Spleen (tissue), 11 donors: ENCODE results near the gene DEPDC1B. TPM values are rescaled to one million over a fixed set of nuclear protein-coding genes. Genes with fewer than 3 reads are reported as not detected.

Source experiments
- DNase-seq: peaks from one replicate; pipeline ENCODE4 v3.0.0-alpha.2; 2020
- H3K27ac ChIP-seq, 8 donors: fragments of 200-600 bp; sonication (generic) in 7 of 8; 1 replicate in 4 of 8; 2 replicates in 4 of 8; pipeline versions ENCODE4 v1.5.0 to v1.8.0; 2016 to 2021; ENCODE audit warnings: inconsistent platforms in 4 of 8, mild to moderate bottlenecking in 4 of 8, moderate library complexity in 1 of 8
- H3K27me3 ChIP-seq, 7 donors: fragments of 200-600 bp; sonication (generic) in 6 of 7; replicated peaks in 1 of 7; 1 replicate in 4 of 7; 2 replicates in 3 of 7; pipeline versions ENCODE4 v1.5.0 to v1.8.0; 2016 to 2021; ENCODE audit warnings: inconsistent platforms in 3 of 7, mild to moderate bottlenecking in 1 of 7
- H3K36me3 ChIP-seq, 6 donors: fragments of 200-600 bp; sonication (generic) in 5 of 6; 1 replicate in 4 of 6; 2 replicates in 2 of 6; pipeline versions ENCODE4 v1.5.0 to v1.8.0; 2016 to 2021; ENCODE audit warnings: inconsistent platforms in 2 of 6
- H3K4me1 ChIP-seq, 6 donors: fragments of 200-600 bp; sonication (generic) in 5 of 6; 1 replicate in 3 of 6; 2 replicates in 3 of 6; pipeline versions ENCODE4 v1.5.0 to v1.8.0; 2016 to 2021; ENCODE audit warnings: inconsistent platforms in 3 of 6
- H3K4me3 ChIP-seq, 8 donors: fragments of 200-600 bp; sonication (generic) in 7 of 8; 1 replicate in 4 of 8; 2 replicates in 4 of 8; pipeline versions ENCODE4 v1.5.0 to v1.8.0; 2016 to 2021; ENCODE audit warnings: inconsistent platforms in 4 of 8, mild to moderate bottlenecking in 4 of 8, moderate library complexity in 2 of 8
- H3K9me3 ChIP-seq, 8 donors: fragments of 200-600 bp; sonication (generic) in 7 of 8; 1 replicate in 4 of 8; 2 replicates in 4 of 8; pipeline versions ENCODE4 v1.5.0 to v1.8.0; 2016 to 2021; ENCODE audit warnings: inconsistent platforms in 4 of 8
- POLR2A ChIP-seq, 3 donors: fragments of 450-650 bp; IDR thresholded peaks; one replicate each; pipeline ENCODE4 v1.5.1; 2017; ENCODE audit warnings: antibody characterized with exemption in 3 of 3, mild to moderate bottlenecking in 1 of 3
- POLR2AphosphoS5 ChIP-seq, 3 donors: sonication (generic); formaldehyde crosslinking; IDR thresholded peaks; one replicate each; pipeline ENCODE4 v1.5.1; 2017; ENCODE audit warnings: antibody characterized with exemption in 3 of 3
- WGBS, 5 donors: extraction: QIAGEN DNeasy Blood & Tissue Kit in 3 of 5; methylation state at CpG; one replicate each; pipeline versions ENCODE4 v1.1.5 to v1.1.7; 2013 to 2018; 5-methylcytosine and 5-hydroxymethylcytosine counted together
- intact Hi-C: fragments of 100-400 bp; cut with DNase I; formaldehyde crosslinking; loops from one replicate; pipeline ENCODE4 v1.15.0; 2023; ENCODE audit warnings: low total_unique reads
- polyA plus RNA-seq, 3 donors: library from polyadenylated mRNA; stranded (reverse); fragments of 200-250 nt; gene quantifications; one replicate each; pipeline ENCODE4 v1.2.1, GENCODE V29; 2013
- total RNA-seq, 7 donors: library from RNA; depleted of rRNA in 3 of 7; stranded (reverse); fragments of >200 nt in 3 of 7; fragmentation: NEBNext Ultra II Directional in 4 of 7; extraction: Animal tissue kit (Norgen Biotek cat#: 25700) in 4 of 7; gene quantifications; one replicate each; pipeline versions ENCODE4 v1.1.0 to v1.2.1, GENCODE V29; 2016 to 2021
- TF ChIP-seq, protein P1 (sequence below), 11 experiments: fragments of 200-600 bp in 7 of 11; fragments of 450-650 bp in 4 of 11; sonication (generic) in 4 of 11; IDR thresholded peaks in 8 of 11; conservative IDR thresholded peaks in 3 of 11; 1 replicate in 7 of 11; 2 replicates in 4 of 11; pipeline versions ENCODE4 v1.4.0 to v1.8.0; 2016 to 2021; ENCODE audit warnings: antibody characterized with exemption in 11 of 11, inconsistent platforms in 4 of 11, mild to moderate bottlenecking in 1 of 11
- donor health status: healthy with polysubstance abuse.
- donor health status: DM: no; HTN: no; CAD: no; lungs with moderate emphysema.
- donor health status: DM: no; HTN: no; CAD: no.
- donor health status: Bipolar disorder and iron deficiency.
- donor health status: healthy.
- donor health status: DM: no; HTN: no; CAD: no.
- donor health status: DM: yes; HTN: yes; CAD: no.

Gene DEPDC1B
- total and polyA plus RNA-seq, 10 donors, result 0.63 to 5.6 (median 2.4) TPM

DNA sequence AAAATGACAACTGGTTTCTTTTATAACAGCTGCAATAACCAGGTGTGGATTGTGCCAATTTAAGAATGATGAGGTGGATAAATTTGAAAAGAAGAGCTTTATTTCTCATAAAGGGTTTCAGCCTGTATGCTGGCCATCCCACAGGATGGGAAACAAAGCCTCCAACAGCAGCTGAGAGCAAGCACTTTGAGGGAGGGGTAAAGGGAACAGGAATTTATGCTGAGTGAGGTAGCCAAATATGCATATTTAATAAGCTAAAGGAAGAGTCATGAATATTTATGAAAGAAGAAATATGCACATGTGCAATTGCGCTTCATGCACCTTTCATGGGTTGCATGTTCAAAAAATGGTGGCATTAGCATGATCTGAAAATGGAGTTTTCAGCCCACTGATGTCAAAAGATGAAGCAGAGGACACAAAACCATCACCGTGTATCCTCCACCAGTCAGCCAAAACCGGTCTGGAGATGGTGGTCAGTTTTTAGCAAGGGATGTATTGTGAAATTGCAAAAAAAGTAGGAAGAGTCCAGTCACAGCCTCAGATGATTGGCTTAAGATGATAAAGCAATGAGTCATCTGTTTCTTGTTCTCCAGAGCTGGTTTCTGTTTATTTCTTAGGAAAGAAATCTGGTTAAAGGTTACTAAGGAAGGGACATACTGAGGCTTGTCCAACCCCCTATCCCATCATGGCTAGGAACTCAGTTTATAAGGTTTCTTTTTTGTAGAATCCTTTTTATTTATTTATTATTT, 47.9 kb downstream of the DEPDC1B start:
- H3K9me3 ChIP-seq, result peaks cover 0 to 22% (median 10%) of the 10 kb centered on the region in 8 donors
- no peaks in the 10 kb centered on the region for H3K4me1 ChIP-seq
- H3K27ac ChIP-seq, result no peak overlapping the region
- no peak for DNase-seq
- H3K36me3 ChIP-seq, result no peaks in the 10 kb centered on the region
- no peak for TF ChIP-seq POLR2A (IDR thresholded peaks at IDR 0.05)
- TF ChIP-seq, protein P1, sequence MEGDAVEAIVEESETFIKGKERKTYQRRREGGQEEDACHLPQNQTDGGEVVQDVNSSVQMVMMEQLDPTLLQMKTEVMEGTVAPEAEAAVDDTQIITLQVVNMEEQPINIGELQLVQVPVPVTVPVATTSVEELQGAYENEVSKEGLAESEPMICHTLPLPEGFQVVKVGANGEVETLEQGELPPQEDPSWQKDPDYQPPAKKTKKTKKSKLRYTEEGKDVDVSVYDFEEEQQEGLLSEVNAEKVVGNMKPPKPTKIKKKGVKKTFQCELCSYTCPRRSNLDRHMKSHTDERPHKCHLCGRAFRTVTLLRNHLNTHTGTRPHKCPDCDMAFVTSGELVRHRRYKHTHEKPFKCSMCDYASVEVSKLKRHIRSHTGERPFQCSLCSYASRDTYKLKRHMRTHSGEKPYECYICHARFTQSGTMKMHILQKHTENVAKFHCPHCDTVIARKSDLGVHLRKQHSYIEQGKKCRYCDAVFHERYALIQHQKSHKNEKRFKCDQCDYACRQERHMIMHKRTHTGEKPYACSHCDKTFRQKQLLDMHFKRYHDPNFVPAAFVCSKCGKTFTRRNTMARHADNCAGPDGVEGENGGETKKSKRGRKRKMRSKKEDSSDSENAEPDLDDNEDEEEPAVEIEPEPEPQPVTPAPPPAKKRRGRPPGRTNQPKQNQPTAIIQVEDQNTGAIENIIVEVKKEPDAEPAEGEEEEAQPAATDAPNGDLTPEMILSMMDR (IDR thresholded peaks at IDR 0.05 in 8 of 11, conservative IDR thresholded peaks at IDR 0.05 in 3 of 11), result no peak
- TF ChIP-seq POLR2AphosphoS5 (IDR thresholded peaks at IDR 0.05), result no peak
- intact Hi-C loops, result no loop called here
- H3K4me3 ChIP-seq, result no peak overlapping the region
- no peaks in the 10 kb centered on the region for H3K27me3 ChIP-seq
- 78 to 88% (median 82%) methylated on average over 3 of the region's 3 CpGs for WGBS, 5 donors

- Histone ChIP-seq H3K36me3 (no peaks in the 10 kb centered on the region), H3K4me1 (no peaks in the 10 kb centered on the region), H3K27ac (no peak overlapping the region), H3K4me3 (no peak overlapping the region), H3K27me3 (no peaks in the 10 kb centered on the region), H3K9me3 (no peaks in the 10 kb centered on the region)
- intact Hi-C loops, result no loop called here
- TF ChIP-seq POLR2AphosphoS5 (IDR thresholded peaks at IDR 0.05) (no peak), POLR2A (IDR thresholded peaks at IDR 0.05) (no peak)
- TF ChIP-seq, protein P1 (IDR thresholded peaks at IDR 0.05 in 8 of 11, conservative IDR thresholded peaks at IDR 0.05 in 3 of 11), result peak in 8 of 11 experiments; percentile 16 to 48 (median 42)
- WGBS, 5 donors, result 4 to 15% (median 10%) methylated on average over 1 of the region's 1 CpG
- no peak for DNase-seq
These were observed 50.6 kb downstream of the DEPDC1B start for GRCh38 chr5:60649288-60649917.

GRCh38 chr5:60648175-60648574, 51.8 kb downstream of the DEPDC1B start:
- intact Hi-C loops, result no loop called here
- Histone ChIP-seq H3K27me3 (no peaks in the 10 kb centered on the region), H3K4me3 (no peak overlapping the region), H3K9me3 (no peaks in the 10 kb centered on the region), H3K27ac (no peak overlapping the region), H3K36me3 (no peaks in the 10 kb centered on the region), H3K4me1 (no peaks in the 10 kb centered on the region)
- DNase-seq, result no peak
- TF ChIP-seq, protein P1 (IDR thresholded peaks at IDR 0.05 in 8 of 11, conservative IDR thresholded peaks at IDR 0.05 in 3 of 11), result no peak
- TF ChIP-seq POLR2A (IDR thresholded peaks at IDR 0.05) (no peak), POLR2AphosphoS5 (IDR thresholded peaks at IDR 0.05) (no peak)
- WGBS, 5 donors, result 72 to 80% (median 78%) methylated on average over 2 of the region's 2 CpGs

DNA sequence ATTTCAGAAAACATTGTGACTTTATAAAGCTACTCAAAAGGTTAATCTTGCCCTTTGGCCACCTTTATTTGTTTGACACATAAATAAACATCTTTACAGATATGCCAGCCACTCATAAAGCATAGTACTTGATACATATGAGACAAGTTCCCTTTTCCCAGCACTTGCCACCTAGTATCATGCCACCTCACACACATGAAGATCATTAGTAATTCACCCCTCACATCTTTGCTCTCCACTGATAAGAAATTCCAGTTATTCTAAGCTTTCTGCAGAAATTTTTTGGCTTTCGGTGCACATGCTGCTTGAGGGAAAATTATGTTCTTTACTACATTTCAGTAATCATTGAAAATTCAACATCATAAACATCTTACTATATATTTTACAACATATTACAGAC, 59.1 kb downstream of the DEPDC1B start:
- Histone ChIP-seq H3K36me3 (no peaks in the 10 kb centered on the region), H3K9me3 (no peaks in the 10 kb centered on the region), H3K4me3 (no peak overlapping the region), H3K27ac (no peak overlapping the region), H3K27me3 (no peaks in the 10 kb centered on the region), H3K4me1 (no peaks in the 10 kb centered on the region)
- intact Hi-C loops, result no loop called here
- 89 to 100% (median 98%) methylated on average over 1 of the region's 1 CpG for WGBS, 5 donors
- TF ChIP-seq POLR2AphosphoS5 (IDR thresholded peaks at IDR 0.05) (no peak), POLR2A (IDR thresholded peaks at IDR 0.05) (no peak)
- TF ChIP-seq, protein P1 (IDR thresholded peaks at IDR 0.05 in 8 of 11, conservative IDR thresholded peaks at IDR 0.05 in 3 of 11), result no peak
- DNase-seq, result no peak
